HG03175 (cell line): ENCODE results near the gene SUGP2.
"Not testable (repeated sequence)": the region's sequence is repeated elsewhere in the genome, so short reads cannot be mapped to it uniquely, and the experiment has no call there.

Experiments used
- ATAC-seq: cut with Tn5 transposase; IDR thresholded peaks from one replicate; pipeline ENCODE4 v1.9.1; 2021; ENCODE audit warnings: mild to moderate bottlenecking, moderate library complexity; ENCODE audit not compliant: unreplicated experiment

The SUGP2 gene

DNA sequence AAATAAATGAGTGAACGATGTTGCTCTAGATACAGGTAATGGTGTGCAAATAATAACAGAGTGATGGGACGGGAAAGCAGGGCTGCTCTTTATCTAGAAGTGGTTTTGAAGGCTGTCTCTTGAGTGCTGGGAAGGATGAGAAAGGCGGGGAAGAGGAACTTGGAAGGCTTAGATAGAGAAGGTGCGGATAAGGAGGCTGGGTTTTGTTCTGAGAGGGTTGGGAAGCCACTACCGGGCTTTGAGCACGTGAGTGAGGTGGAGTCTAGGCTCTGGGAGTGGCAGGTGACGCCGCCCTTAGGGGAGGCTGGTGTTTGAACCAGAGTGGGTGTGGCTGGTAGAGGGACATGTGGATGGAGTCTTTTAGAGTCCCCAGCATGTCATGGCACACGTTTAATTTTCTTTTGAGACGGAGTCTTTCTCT lies 897 bp upstream of the SUGP2 start:
- peak; percentile 56 for ATAC-seq

DNA sequence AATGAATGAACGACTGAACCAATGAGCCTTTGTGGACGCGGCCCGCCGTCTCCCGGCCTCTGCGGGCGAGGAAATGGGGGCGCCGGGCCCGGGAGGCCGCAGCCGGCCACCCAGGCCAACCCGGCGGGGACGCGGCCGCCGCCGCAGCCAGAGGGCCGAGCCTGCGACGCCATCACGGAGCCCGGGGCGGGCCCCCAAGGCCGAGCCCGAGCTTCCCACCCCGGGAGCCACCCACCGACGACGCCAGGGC lies 216 bp downstream of the SUGP2 start:
- no peak for ATAC-seq

- peak; percentile 2 for ATAC-seq
These were observed 719 bp downstream of the SUGP2 start for GRCh38 chr19:19032420-19033175.

DNA sequence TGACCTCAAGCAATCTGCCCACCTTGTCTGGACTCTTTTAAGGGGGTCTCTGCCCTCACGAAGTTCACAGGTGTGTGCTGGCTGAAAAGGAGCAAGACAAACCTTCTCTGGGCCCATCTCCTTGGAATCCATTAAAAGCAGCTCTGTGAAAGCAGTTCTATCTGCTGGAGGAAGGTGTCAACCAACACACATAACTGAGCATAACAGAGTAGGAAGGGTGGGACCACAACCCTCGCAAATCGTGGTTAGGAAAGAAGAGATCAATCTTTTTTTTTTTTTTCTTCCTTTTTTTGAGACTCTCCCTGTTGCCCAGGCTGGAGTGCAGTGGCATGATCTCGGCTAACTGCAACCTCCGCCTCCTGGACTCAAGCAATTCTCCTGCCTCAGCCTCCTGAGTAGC lies 1.4 kb downstream of the SUGP2 start:
- no peak for ATAC-seq

DNA sequence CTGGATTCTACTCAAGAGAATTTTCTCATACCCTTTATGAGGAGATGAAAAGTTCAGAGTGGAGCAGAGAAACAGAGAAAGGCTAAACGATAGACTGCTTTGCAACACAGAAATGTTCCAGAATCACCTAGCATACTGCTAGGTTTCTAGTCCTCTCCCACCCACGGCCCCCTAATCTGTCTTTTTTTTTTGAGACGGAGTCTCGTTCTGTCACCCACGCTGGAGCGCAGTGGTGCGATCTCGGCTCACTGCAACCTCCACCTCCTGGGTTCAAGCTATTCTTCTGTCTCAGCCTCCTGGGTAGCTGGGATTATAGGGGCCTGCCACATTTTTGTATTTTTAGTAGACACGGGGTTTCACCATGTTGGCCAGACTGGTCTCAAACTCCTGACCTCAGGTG lies 4.8 kb downstream of the SUGP2 start:
- no peak for ATAC-seq

- ATAC-seq = no peak
These were observed 6.1 kb downstream of the SUGP2 start for GRCh38 chr19:19027228-19027627.

DNA sequence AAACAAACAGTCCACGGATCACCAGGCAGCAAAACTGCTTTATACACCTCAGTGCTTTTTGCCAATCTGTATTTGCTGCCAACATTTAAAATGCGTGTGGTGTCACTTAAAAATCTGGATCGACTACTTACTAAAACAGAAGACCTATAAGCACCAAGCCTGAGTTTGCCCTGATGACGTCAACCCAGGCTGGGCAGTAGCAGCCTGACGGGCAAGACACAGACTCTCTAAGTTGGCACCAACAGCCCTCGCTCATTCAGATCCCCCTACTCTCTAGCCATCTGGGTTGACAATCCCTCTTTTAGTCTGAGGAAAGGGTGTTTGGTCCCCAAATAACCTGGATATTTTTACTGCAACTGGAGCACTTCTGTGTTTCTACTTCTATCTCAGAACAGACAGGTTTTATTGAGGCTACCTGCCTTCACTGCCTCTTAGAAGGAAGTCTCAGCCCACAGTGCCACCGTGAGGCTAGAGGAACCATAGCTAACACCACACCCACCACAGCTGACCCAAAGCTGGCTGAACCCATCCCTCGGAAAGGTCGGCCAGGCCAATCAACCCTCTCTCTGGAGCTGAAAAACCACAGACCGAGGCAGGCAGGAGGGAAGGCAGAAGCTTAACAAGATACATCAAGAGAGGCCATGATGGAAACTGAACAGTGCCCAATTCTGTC lies 6.9 kb downstream of the SUGP2 start:
- no peak for ATAC-seq

- no peak for ATAC-seq
These were observed 7.5 kb downstream of the SUGP2 start for GRCh38 chr19:19025861-19026260.

GRCh38 chr19:19023376-19023775 lies 9.9 kb downstream of the SUGP2 start:
- ATAC-seq = not testable (repeated sequence)

DNA sequence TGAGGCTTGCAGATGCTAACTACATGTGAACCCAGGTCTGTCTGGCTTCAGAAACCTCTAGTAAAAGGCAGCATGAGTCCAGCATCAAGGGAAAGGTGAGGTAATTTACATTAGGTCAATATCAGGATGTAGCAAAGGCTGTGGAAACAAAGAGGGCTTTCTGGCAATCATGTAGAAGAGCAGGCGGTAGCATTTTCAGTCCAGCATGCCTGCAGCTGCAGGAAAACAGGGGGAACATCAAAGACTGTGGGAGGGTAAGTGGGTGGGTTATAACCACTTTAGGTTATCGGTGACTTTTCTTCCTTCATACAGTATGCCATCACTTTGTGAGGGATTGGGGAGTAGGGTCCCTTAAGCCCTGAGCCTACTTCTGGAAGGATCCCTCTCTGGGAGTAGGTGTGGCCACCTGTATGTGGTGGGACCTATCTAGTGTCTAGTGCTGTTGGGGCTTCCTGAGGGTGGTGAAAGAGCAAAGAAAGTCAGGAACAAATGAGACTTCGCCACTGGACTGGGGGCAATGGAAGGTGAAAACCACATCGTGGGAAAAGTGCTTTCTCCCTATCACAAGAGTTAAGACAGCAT lies 10.8 kb downstream of the SUGP2 start:
- ATAC-seq = no peak

GRCh38 chr19:19021115-19021514 lies 12.2 kb downstream of the SUGP2 start:
- ATAC-seq = no peak

GRCh38 chr19:19010551-19010950 lies 22.8 kb downstream of the SUGP2 start:
- no peak for ATAC-seq

GRCh38 chr19:19009951-19010350 lies 23.4 kb downstream of the SUGP2 start:
- no peak for ATAC-seq

DNA sequence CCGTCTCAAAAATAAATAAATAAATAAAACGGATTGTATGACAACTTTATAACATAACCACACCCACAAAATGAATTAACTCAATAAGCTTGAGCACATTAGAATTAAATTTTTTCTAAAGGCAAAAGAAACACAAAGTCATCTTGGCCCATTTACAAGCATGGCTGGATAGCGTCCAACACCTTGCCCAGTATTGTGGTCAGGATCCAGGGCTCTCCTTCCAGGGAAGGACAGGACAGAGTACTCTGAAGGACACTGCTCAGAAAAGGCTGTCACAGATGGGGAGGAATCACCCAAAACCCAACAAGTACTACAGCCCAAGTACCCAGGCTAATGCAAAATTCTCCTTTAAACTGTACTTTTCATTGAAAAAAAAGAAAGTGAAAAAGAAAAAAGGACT lies 27.1 kb downstream of the SUGP2 start:
- ATAC-seq = no peak

GRCh38 chr19:19004144-19004543 lies 29.2 kb downstream of the SUGP2 start:
- no peak for ATAC-seq

- no peak for ATAC-seq
These were observed 33.3 kb downstream of the SUGP2 start for GRCh38 chr19:18999896-19000620.

DNA sequence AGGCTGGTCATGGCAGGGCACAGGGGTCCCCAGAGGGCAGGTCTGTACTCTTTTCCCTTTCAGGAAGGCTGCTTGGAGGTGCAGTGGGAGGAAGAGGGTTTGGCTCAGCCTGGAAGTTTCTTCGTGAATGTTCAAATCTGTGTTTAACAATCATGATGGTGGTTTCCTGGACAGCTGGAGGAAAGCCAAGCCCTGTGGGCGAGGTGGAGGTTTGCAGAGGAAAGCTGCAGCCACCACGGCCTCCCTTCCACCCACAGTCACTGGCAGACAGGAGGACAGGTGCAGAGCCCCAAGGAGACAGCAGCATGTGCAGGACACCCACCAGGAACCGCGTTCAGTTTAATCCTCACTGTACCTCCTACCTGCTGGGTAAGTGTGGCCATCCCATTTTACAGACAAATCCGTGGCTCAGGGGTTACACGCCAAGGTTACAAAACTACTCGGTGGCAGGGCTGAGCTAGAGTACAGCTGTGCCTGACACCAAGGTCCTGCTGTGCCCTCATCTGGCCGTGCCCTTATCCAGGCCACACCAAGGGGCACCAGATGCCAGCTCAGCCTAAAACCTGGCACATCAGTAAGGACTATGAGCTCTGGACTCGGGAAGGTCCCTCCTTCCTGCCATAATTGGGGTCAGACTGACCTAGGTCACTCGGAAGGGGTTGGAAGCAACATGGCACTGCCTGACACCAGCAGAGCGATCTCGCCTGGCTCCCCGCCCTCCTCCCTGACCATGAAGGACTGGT lies 34.1 kb downstream of the SUGP2 start:
- no peak for ATAC-seq

- ATAC-seq = no peak
These were observed 35.0 kb downstream of the SUGP2 start for GRCh38 chr19:18998276-18998675.

- no peak for ATAC-seq
These were observed 36.4 kb downstream of the SUGP2 start for GRCh38 chr19:18996796-18997394.

DNA sequence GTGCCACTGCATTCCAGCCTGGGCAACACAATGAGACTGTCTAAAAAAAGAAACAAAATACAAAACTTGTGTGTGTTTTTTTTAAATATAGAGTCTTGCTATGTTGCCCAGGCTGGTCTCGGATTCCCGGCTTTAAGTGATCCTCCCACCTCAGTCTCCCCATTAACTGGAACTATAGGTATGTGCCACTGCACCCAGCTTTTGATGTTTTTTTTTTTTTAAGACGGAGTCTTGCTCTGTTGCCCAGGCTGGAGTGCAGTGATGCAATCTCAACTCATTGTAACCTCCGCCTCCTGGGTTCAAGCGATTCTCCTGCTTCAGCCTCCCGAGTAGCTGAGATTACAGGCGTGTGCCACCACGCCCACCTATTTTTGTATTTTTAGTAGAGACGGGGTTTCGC lies 37.0 kb downstream of the SUGP2 start:
- no peak for ATAC-seq

GRCh38 chr19:18995804-18996241 lies 37.5 kb downstream of the SUGP2 start:
- ATAC-seq = no peak
